Ascending aorta (tissue), 2 donors: ENCODE results near the gene SURF2. TPM values are rescaled to one million over a fixed set of nuclear protein-coding genes. Genes with fewer than 3 reads are reported as not detected.

ENCODE experiments used
- DNase-seq, 2 donors: peaks; one replicate each; pipeline ENCODE4 v3.0.0-alpha.2; 2019; ENCODE audit warnings: low spot score in 2 of 2
- H3K27ac ChIP-seq, 2 donors: fragments of 200-600 bp; sonication (generic); one replicate each; pipeline ENCODE4 v1.5.1; 2016 to 2017; ENCODE audit warnings: mild to moderate bottlenecking in 1 of 2
- H3K27me3 ChIP-seq: fragments of 200-600 bp; sonication (generic); one replicate; pipeline ENCODE4 v1.5.1; 2017
- H3K36me3 ChIP-seq, 2 donors: fragments of 200-600 bp; sonication (generic); one replicate each; pipeline ENCODE4 v1.5.1; 2016
- H3K4me1 ChIP-seq, 2 donors: fragments of 200-600 bp; sonication (generic); one replicate each; pipeline ENCODE4 v1.5.1; 2016 to 2017; ENCODE audit warnings: mild to moderate bottlenecking in 1 of 2
- H3K4me3 ChIP-seq, 2 donors: fragments of 200-600 bp; sonication (generic); one replicate each; pipeline ENCODE4 v1.5.1; 2016 to 2017; ENCODE audit warnings: mild to moderate bottlenecking in 1 of 2
- H3K9me3 ChIP-seq, 2 donors: fragments of 200-600 bp; sonication (generic); one replicate each; pipeline ENCODE4 v1.5.1; 2016
- CTCF ChIP-seq, 3 experiments: fragments of 200-600 bp in 2 of 3; fragments of 450-650 bp in 1 of 3; sonication (generic) in 2 of 3; IDR thresholded peaks; one replicate each; pipeline ENCODE4 v1.5.1; 2016 to 2019; ENCODE audit warnings: antibody characterized with exemption in 3 of 3, mild to moderate bottlenecking in 1 of 3, moderate library complexity in 1 of 3
- intact Hi-C: fragments of 100-400 bp; cut with DNase I; formaldehyde crosslinking; loops from one replicate; pipeline ENCODE4 v1.15.1; 2023
- total RNA-seq: library from RNA; depleted of rRNA; stranded (reverse); fragments of >200 nt; gene quantifications from one replicate; pipeline ENCODE4 v1.1.0, GENCODE V29; 2016

Gene SURF2
- total RNA-seq, 1 donor from 2014 or later: 4.4 TPM

GRCh38 chr9:133348718-133349573, 7.4 kb upstream of the SURF2 start:
- peaks cover 49 to 56% of the 10 kb centered on the region in 2 donors for H3K36me3 ChIP-seq
- peak overlapping the region; percentile 69 to 80 for H3K4me3 ChIP-seq
- intact Hi-C loops: loop anchor here (1.0 to 10.0 kb wide), 5 partner anchors 7 to 994 kb away; partner anchors contain the start of genes CACFD1, SETX, STKLD1 and SURF1

GRCh38 chr9:133349965-133350616, 6.3 kb upstream of the SURF2 start:
- DNase-seq: no peak
- H3K4me3 ChIP-seq: no peak overlapping the region
- peaks cover 6 to 24% of the 10 kb centered on the region in 2 donors for H3K4me1 ChIP-seq
- intact Hi-C loops: loop anchor here (10.0 kb wide), 1 partner anchor 995 kb away; the partner anchor contains the start of gene SETX
- no peak for TF ChIP-seq CTCF (IDR thresholded peaks at IDR 0.05)
- H3K36me3 ChIP-seq: peaks cover 41 to 45% of the 10 kb centered on the region in 2 donors
- H3K27me3 ChIP-seq: no peaks in the 10 kb centered on the region
- no peak overlapping the region for H3K27ac ChIP-seq
- no peaks in the 10 kb centered on the region for H3K9me3 ChIP-seq

More at GRCh38 chr9:133348718-133349573, 7.4 kb upstream of the SURF2 start:
- H3K27ac ChIP-seq: peak overlapping the region; percentile 86 to 94
- no peak for TF ChIP-seq CTCF (IDR thresholded peaks at IDR 0.05)
- no peak for DNase-seq
- no peaks in the 10 kb centered on the region for H3K9me3 ChIP-seq
- H3K27me3 ChIP-seq: no peaks in the 10 kb centered on the region
- H3K4me1 ChIP-seq: peaks cover 6 to 22% of the 10 kb centered on the region in 2 donors

- H3K27ac ChIP-seq: no peak overlapping the region
- H3K36me3 ChIP-seq: peaks cover 41% of the 10 kb centered on the region in 2 donors
- intact Hi-C loops: no loop called here
- H3K4me1 ChIP-seq: peaks cover 8 to 28% of the 10 kb centered on the region in 2 donors
- DNase-seq: no peak
- no peak overlapping the region for H3K4me3 ChIP-seq
- no peaks in the 10 kb centered on the region for H3K27me3 ChIP-seq
- H3K9me3 ChIP-seq: no peaks in the 10 kb centered on the region
- no peak for TF ChIP-seq CTCF (IDR thresholded peaks at IDR 0.05)
Measured at GRCh38 chr9:133351526-133351907, 4.8 kb upstream of the SURF2 start.

- intact Hi-C loops: no loop called here
- peak in 1 of 3 experiments; percentile 15 for TF ChIP-seq CTCF (IDR thresholded peaks at IDR 0.05)
- Histone ChIP-seq H3K27me3 (no peaks in the 10 kb centered on the region), H3K36me3 (peaks cover 41% of the 10 kb centered on the region in 2 donors), H3K4me3 (no peak overlapping the region), H3K9me3 (no peaks in the 10 kb centered on the region), H3K27ac (no peak overlapping the region), H3K4me1 (peaks cover 9 to 26% of the 10 kb centered on the region in 2 donors)
- no peak for DNase-seq
Measured at GRCh38 chr9:133351908-133352634, 4.3 kb upstream of the SURF2 start.

- Histone ChIP-seq H3K36me3 (peaks cover 41% of the 10 kb centered on the region in 2 donors), H3K4me1 (peaks cover 10 to 25% of the 10 kb centered on the region in 2 donors), H3K9me3 (no peaks in the 10 kb centered on the region), H3K27me3 (no peaks in the 10 kb centered on the region), H3K27ac (no peak overlapping the region), H3K4me3 (no peak overlapping the region)
- TF ChIP-seq CTCF (IDR thresholded peaks at IDR 0.05): no peak
- DNase-seq: no peak
- intact Hi-C loops: no loop called here
Measured at GRCh38 chr9:133352635-133353340, 3.6 kb upstream of the SURF2 start.
